Measurements from ENCODE around the gene KIF6. TPM values are rescaled to one million over a fixed set of nuclear protein-coding genes. Genes with fewer than 3 reads are reported as not detected.

Gene KIF6
- total RNA-seq, 1 donor from 2014 or later = 1.3 TPM

DNA sequence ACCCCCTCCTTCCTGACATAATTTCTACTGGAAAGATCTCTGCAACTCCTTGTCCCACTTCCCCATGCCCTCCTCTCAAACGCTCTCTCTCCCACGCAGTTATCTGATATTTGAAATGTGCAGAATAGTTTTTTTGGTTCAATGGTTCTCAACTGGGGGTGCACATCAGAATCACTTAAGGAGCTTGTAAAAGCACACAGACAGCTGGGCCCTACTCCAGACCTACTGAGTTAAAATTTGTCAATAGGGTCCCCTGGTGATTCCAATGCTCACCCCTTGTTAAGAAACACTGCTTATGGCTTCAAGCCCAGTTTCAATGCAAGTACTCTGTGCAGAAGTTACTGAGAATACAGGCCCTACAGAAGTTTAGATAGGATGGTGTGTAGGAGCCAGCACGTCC lies 357.5 kb downstream of the KIF6 start:
- Mint-ChIP-seq H3K4me3 (ENCODE audit: unreplicated experiment) (no peak overlapping the region), H3K27me3 (ENCODE audit: unreplicated experiment) (no peaks in the 10 kb centered on the region), H3K36me3 (ENCODE audit: unreplicated experiment) (no peaks in the 10 kb centered on the region), H3K27ac (ENCODE audit: unreplicated experiment) (no peak overlapping the region), H3K9me3 (ENCODE audit: unreplicated experiment) (no peaks in the 10 kb centered on the region), H3K4me1 (ENCODE audit: unreplicated experiment) (peaks cover 2% of the 10 kb centered on the region)
- DNase-seq (ENCODE audit: extremely low spot score, unreplicated experiment) = no peak
- TF ChIP-seq, protein P1, sequence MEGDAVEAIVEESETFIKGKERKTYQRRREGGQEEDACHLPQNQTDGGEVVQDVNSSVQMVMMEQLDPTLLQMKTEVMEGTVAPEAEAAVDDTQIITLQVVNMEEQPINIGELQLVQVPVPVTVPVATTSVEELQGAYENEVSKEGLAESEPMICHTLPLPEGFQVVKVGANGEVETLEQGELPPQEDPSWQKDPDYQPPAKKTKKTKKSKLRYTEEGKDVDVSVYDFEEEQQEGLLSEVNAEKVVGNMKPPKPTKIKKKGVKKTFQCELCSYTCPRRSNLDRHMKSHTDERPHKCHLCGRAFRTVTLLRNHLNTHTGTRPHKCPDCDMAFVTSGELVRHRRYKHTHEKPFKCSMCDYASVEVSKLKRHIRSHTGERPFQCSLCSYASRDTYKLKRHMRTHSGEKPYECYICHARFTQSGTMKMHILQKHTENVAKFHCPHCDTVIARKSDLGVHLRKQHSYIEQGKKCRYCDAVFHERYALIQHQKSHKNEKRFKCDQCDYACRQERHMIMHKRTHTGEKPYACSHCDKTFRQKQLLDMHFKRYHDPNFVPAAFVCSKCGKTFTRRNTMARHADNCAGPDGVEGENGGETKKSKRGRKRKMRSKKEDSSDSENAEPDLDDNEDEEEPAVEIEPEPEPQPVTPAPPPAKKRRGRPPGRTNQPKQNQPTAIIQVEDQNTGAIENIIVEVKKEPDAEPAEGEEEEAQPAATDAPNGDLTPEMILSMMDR (IDR thresholded peaks at IDR 0.05) = no peak

DNA sequence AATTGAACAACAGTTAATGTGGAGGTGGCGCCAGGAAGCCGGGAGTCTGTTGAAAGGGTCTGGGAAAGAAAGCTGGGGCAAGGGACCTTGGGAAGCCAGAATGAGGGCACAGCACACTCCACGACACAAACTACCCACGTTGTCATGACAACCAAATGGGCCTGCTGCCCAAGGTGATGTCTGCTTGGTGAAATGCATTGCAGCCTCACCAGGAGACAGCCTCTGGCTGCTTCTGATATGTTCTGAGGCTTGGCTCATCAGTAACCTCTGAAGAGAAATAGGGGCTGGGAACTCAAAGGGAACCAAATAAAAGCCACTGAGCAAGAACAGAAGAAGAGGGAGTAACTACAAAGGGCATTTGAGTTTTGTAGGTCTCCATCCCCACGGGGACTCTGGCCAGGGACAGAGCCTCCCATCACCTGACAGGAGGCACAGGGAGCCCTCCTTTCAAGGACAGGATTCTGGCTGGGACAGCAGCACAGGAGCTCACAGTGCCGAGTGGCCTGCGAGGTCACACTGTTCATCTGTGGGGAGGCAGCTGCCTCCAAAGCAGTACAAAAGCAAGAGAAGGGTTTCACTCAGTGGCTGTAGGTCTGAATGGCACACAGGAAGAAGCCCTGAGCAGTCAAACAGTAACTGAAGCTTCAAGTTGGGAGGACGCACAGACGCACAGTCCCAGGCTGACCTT lies 358.1 kb downstream of the KIF6 start:
- no peaks in the 10 kb centered on the region for H3K9me3 Mint-ChIP-seq (ENCODE audit: unreplicated experiment)
- H3K27me3 Mint-ChIP-seq (ENCODE audit: unreplicated experiment) = no peaks in the 10 kb centered on the region
- TF ChIP-seq, protein P1 (IDR thresholded peaks at IDR 0.05) = no peak
- no peak for DNase-seq (ENCODE audit: extremely low spot score, unreplicated experiment)
- H3K4me3 Mint-ChIP-seq (ENCODE audit: unreplicated experiment) = no peak overlapping the region
- H3K4me1 Mint-ChIP-seq (ENCODE audit: unreplicated experiment) = peaks cover 5% of the 10 kb centered on the region
- no peak overlapping the region for H3K27ac Mint-ChIP-seq (ENCODE audit: unreplicated experiment)
- no peaks in the 10 kb centered on the region for H3K36me3 Mint-ChIP-seq (ENCODE audit: unreplicated experiment)

DNA sequence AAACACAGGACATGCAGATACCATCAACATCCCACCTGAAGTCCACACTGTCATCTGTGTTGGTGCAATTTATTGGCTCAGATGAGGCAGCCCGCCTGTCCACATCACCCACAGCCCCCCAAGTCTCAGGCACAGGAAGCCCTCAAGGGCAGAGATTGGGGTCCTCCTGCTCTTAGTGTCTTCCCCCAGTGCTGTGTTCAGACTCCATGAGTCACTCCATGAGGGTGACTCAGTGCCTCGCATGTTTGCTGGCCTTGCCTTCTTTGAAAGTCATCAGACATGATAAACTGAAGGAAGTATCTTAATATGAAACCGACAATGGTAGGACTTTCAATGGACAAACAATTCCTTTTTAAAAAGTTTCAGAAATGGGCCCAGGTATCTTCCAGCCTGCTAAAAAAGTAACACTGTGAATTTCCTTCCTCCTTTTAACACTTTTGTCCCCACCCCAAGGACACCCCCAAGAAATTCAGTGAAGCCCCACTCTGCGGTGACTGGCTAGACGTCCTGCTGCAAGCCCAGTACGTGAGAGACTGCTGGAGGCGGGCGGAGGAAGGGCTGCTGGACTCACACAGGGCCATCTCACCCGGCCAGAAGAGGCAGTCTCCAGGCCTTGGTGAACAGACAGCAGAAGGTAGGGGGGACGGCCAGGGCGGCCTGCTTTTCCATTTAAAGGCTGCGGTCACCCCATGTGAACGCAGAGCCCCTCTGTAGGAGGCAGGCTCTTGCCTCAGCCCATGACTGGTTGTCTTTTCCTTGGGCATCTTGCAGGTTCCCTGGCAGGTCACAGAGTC lies 359.7 kb downstream of the KIF6 start:
- DNase-seq (ENCODE audit: extremely low spot score, unreplicated experiment) = no peak
- H3K27me3 Mint-ChIP-seq (ENCODE audit: unreplicated experiment) = no peaks in the 10 kb centered on the region
- H3K27ac Mint-ChIP-seq (ENCODE audit: unreplicated experiment) = no peak overlapping the region
- no peaks in the 10 kb centered on the region for H3K9me3 Mint-ChIP-seq (ENCODE audit: unreplicated experiment)
- TF ChIP-seq, protein P1 (IDR thresholded peaks at IDR 0.05) = no peak
- H3K4me3 Mint-ChIP-seq (ENCODE audit: unreplicated experiment) = no peak overlapping the region
- no peaks in the 10 kb centered on the region for H3K36me3 Mint-ChIP-seq (ENCODE audit: unreplicated experiment)
- H3K4me1 Mint-ChIP-seq (ENCODE audit: unreplicated experiment) = peaks cover 5% of the 10 kb centered on the region

DNA sequence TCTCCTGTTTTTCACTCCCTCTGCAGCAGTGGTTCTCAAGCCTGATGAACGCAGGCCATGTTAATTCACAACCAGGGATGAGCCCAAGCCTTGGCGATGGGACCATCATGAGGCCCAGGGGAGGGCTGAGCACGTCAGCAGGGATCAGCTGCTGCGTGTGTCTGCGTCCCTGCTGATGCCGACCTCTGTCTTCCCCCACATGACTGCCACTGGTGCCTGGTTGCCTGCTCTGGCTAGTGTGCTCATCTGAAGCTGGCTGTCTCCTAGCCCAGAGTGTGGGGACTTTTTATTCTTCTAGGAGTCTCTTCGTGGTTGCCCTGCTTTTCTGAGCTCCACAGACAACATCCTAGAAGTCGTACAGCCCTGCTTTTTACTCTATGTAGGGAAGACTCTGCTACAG lies 361.9 kb downstream of the KIF6 start:
- Mint-ChIP-seq H3K27ac (ENCODE audit: unreplicated experiment) (no peak overlapping the region), H3K27me3 (ENCODE audit: unreplicated experiment) (no peaks in the 10 kb centered on the region), H3K9me3 (ENCODE audit: unreplicated experiment) (no peaks in the 10 kb centered on the region), H3K36me3 (ENCODE audit: unreplicated experiment) (no peaks in the 10 kb centered on the region), H3K4me3 (ENCODE audit: unreplicated experiment) (no peak overlapping the region), H3K4me1 (ENCODE audit: unreplicated experiment) (peaks cover 5% of the 10 kb centered on the region)
- TF ChIP-seq, protein P1 (IDR thresholded peaks at IDR 0.05) = no peak
- DNase-seq (ENCODE audit: extremely low spot score, unreplicated experiment) = no peak

DNA sequence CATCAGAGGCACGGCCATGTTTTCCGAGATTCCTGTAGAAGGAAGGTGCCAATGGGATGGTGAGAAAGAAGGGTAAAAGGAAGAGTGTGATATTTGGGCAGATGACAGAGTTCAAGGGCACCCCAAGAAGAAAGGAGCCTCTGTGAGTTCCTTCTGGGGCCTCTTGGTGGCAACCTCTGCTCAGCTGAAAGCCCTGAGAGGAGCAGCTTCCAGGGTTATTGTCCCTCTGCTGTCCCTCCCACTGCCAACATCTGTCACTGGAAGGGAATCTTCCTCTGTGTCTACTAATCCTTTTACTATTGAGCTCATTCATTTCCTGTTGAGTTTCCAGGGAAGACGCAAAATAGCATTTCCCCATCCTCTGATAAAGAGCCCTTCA lies 362.7 kb downstream of the KIF6 start:
- H3K27ac Mint-ChIP-seq (ENCODE audit: unreplicated experiment) = no peak overlapping the region
- no peak overlapping the region for H3K4me3 Mint-ChIP-seq (ENCODE audit: unreplicated experiment)
- TF ChIP-seq, protein P1 (IDR thresholded peaks at IDR 0.05) = no peak
- no peaks in the 10 kb centered on the region for H3K9me3 Mint-ChIP-seq (ENCODE audit: unreplicated experiment)
- DNase-seq (ENCODE audit: extremely low spot score, unreplicated experiment) = no peak
- H3K36me3 Mint-ChIP-seq (ENCODE audit: unreplicated experiment) = no peaks in the 10 kb centered on the region
- H3K4me1 Mint-ChIP-seq (ENCODE audit: unreplicated experiment) = peaks cover 7% of the 10 kb centered on the region
- H3K27me3 Mint-ChIP-seq (ENCODE audit: unreplicated experiment) = no peaks in the 10 kb centered on the region

All from osteocyte (in vitro differentiated cells).